IMR-90 (cell line): ENCODE measurements around the gene NPFFR1.

ENCODE experiments used
- BHLHE40 ChIP-seq: fragments of 150-350 bp; IDR thresholded peaks from 2 replicates; pipeline ENCODE4 v1.6.1; 2016; ENCODE audit warnings: mild to moderate bottlenecking, low read depth, low read length
- MXI1 ChIP-seq: IDR thresholded peaks from 2 replicates; pipeline ENCODE4 v1.6.1; 2012; ENCODE audit warnings: low read depth, mild to moderate bottlenecking, low read length, moderate library complexity, borderline replicate concordance
- POLR2A ChIP-seq: IDR thresholded peaks from 2 replicates; pipeline ENCODE4 v1.6.1; 2012; ENCODE audit warnings: mild to moderate bottlenecking, low read depth, low read length
- RAD21 ChIP-seq: IDR thresholded peaks from 2 replicates; pipeline ENCODE4 v1.6.1; 2012; ENCODE audit warnings: low read length, improper control_type of control experiment
- RCOR1 ChIP-seq: IDR thresholded peaks from 2 replicates; pipeline ENCODE4 v1.6.1; 2012; ENCODE audit warnings: mild to moderate bottlenecking, low read length, improper control_type of control experiment; ENCODE audit not compliant: insufficient replicate concordance
- SMC3 ChIP-seq: fragments of 150-350 bp; IDR thresholded peaks from 2 replicates; pipeline ENCODE4 v1.6.1; 2016; ENCODE audit warnings: low read depth, mild to moderate bottlenecking, antibody characterized with exemption, low read length, moderate library complexity
- TF ChIP-seq, protein P1 (sequence below): conservative IDR thresholded peaks from 2 replicates; pipeline ENCODE4 v1.5.1; 2012; ENCODE audit warnings: mild to moderate bottlenecking, low read depth, low read length, improper control_type of control experiment
- TF ChIP-seq, protein P2 (sequence below): fragments of 150-350 bp; IDR thresholded peaks from 2 replicates; pipeline ENCODE4 v1.6.1; 2016; ENCODE audit warnings: low read depth, mild to moderate bottlenecking, low read length, moderate library complexity, borderline replicate concordance

DNA sequence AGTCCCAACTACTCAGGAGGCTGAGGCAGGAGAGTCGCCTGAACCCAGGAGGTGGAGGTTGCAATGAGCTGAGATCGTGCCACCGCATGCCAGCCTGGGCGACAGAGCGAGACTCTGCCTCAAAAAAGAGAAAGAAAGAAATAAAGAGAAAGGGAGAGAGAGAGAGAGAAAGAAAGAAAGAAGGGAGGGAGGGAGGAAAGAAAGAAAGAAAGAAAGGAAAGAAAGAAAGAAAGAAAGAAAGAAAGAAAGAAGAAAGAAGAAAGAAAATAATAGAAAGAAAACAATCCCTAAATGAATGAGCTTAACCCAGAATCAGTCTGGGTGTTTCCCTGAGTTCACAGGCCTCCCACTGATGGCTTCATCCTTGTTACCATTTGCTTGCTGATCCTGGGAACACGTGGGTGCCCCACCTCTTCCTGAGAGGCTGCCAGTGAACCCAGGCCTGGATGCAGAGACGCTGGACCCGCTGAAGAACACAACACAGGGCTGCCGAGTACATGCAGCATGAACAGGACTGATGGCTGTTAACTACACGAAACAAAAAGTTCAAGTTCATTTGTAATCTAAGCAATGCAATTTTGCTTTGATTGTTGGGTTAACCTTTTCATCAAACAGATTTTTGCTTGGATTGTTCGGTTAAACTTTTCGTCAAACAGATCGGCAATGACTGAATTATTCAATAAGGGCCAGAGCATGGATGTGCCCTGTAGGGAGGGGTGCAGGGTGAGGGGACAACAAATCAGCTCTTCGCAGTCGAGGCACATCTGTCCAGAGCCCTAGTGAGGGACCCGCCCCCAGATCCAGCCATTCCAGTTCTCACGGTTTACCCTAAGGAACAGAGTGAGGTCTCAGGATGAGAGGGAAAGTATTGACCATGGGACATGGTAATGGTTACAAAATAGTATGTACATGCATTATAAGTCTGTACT lies 11.5 kb downstream of the NPFFR1 start:
- TF ChIP-seq RAD21, result no peak
- TF ChIP-seq, protein P1, sequence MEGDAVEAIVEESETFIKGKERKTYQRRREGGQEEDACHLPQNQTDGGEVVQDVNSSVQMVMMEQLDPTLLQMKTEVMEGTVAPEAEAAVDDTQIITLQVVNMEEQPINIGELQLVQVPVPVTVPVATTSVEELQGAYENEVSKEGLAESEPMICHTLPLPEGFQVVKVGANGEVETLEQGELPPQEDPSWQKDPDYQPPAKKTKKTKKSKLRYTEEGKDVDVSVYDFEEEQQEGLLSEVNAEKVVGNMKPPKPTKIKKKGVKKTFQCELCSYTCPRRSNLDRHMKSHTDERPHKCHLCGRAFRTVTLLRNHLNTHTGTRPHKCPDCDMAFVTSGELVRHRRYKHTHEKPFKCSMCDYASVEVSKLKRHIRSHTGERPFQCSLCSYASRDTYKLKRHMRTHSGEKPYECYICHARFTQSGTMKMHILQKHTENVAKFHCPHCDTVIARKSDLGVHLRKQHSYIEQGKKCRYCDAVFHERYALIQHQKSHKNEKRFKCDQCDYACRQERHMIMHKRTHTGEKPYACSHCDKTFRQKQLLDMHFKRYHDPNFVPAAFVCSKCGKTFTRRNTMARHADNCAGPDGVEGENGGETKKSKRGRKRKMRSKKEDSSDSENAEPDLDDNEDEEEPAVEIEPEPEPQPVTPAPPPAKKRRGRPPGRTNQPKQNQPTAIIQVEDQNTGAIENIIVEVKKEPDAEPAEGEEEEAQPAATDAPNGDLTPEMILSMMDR, result no peak
- TF ChIP-seq POLR2A, result no peak
- no peak for TF ChIP-seq BHLHE40
- no peak for TF ChIP-seq RCOR1
- TF ChIP-seq, protein P2, sequence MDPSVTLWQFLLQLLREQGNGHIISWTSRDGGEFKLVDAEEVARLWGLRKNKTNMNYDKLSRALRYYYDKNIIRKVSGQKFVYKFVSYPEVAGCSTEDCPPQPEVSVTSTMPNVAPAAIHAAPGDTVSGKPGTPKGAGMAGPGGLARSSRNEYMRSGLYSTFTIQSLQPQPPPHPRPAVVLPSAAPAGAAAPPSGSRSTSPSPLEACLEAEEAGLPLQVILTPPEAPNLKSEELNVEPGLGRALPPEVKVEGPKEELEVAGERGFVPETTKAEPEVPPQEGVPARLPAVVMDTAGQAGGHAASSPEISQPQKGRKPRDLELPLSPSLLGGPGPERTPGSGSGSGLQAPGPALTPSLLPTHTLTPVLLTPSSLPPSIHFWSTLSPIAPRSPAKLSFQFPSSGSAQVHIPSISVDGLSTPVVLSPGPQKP, result no peak
- no peak for TF ChIP-seq MXI1
- TF ChIP-seq SMC3, result no peak
